A549 (cell line): Measurements from ENCODE around the gene PSAPL1. TPM values are rescaled to one million over a fixed set of nuclear protein-coding genes. Genes with fewer than 3 reads are reported as not detected.

ENCODE experiments used
- ATAC-seq, 2 experiments: fragments of 200-7000 bp in 1 of 2; fragments of >200 bp in 1 of 2; cut with Nextera tagmentation in 1 of 2; cut with Tn5 transposase in 1 of 2; 3 replicates each; pipeline versions ENCODE4 v1.8.0 to v1.9.1; 2018 to 2020; ENCODE audit warnings: mild to moderate bottlenecking in 1 of 2, moderate library complexity in 1 of 2
- CTCF ChIA-PET: fragments of 300-600 bp; sonication (Branson Sonifier 250); formaldehyde crosslinking; extraction: SDS; loops from one replicate; lab custom pipeline; 2021; ENCODE audit warnings: antibody characterized with exemption, inconsistent platforms; lab: Yijun Ruan, JAX
- POLR2A ChIA-PET: fragments of 350-600 bp; formaldehyde crosslinking; extraction: SDS; loops from one replicate; lab custom pipeline; 2021; ENCODE audit warnings: antibody characterized with exemption, inconsistent platforms; lab: Yijun Ruan, JAX
- DNase-seq, 2 experiments: peaks; one replicate each; pipeline versions ENCODE4 v3.0.0 to v3.0.0-alpha.2; 2011 to 2016; ENCODE audit warnings: low read depth in 1 of 2, low spot score in 1 of 2
- FAIRE-seq: peaks from 2 replicates; lab custom pipeline; 2011; peaks lifted over from hg19 to GRCh38; lab: Jason Lieb, UNC
- H3K27ac ChIP-seq, 2 experiments: fragments of >200 bp; sonication (Bioruptor Twin); formaldehyde crosslinking; 3 replicates each; pipeline ENCODE4 v1.5.1; 2016 to 2017
- H3K4me1 ChIP-seq: fragments of >200 bp; sonication (Bioruptor Twin); formaldehyde crosslinking; 3 replicates; pipeline ENCODE4 v1.6.1; 2016
- H3K4me2 ChIP-seq: fragments of >200 bp; sonication (Bioruptor Twin); formaldehyde crosslinking; 3 replicates; pipeline ENCODE4 v1.6.1; 2016
- H3K4me3 ChIP-seq: fragments of >200 bp; sonication (Bioruptor Twin); formaldehyde crosslinking; 3 replicates; pipeline ENCODE4 v1.5.1; 2016
- H3K9me3 ChIP-seq: fragments of >200 bp; sonication (Bioruptor Twin); formaldehyde crosslinking; 3 replicates; pipeline ENCODE4 v1.6.1; 2016
- BHLHE40 ChIP-seq: IDR thresholded peaks from 2 replicates; pipeline ENCODE4 v1.6.1; 2012; ENCODE audit warnings: low read depth, low read length, inconsistent platforms
- CBX8 ChIP-seq: fragments of 200-600 bp; sonication (generic); IDR thresholded peaks from 2 replicates; pipeline ENCODE4 v1.6.1; 2016
- ESRRA ChIP-seq: fragments of 150-350 bp; IDR thresholded peaks from 2 replicates; pipeline ENCODE4 v1.6.1; 2014; ENCODE audit warnings: mild to moderate bottlenecking, low read length, borderline replicate concordance
- FOSB ChIP-seq: fragments of 250-450 bp; sonication (Bioruptor Pico); IDR thresholded peaks from 2 replicates; pipeline ENCODE4 v1.5.0; 2020; ENCODE audit warnings: mild to moderate bottlenecking, moderate library complexity
- GATA3 ChIP-seq: IDR thresholded peaks from 2 replicates; pipeline ENCODE4 v1.6.1; 2012; ENCODE audit warnings: borderline replicate concordance
- HDAC2 ChIP-seq: fragments of 200-600 bp; sonication (generic); IDR thresholded peaks from 2 replicates; pipeline ENCODE4 v1.6.1; 2016
- HEYL ChIP-seq: fragments of 250-450 bp; sonication (Bioruptor Pico); IDR thresholded peaks from 2 replicates; pipeline ENCODE4 v1.8.0; 2021; ENCODE audit warnings: mild to moderate bottlenecking, moderate library complexity
- HOXA7 ChIP-seq: fragments of 250-450 bp; sonication (Bioruptor Pico); IDR thresholded peaks from 2 replicates; pipeline ENCODE4 v1.5.0; 2020; ENCODE audit warnings: mild to moderate bottlenecking, moderate library complexity
- HOXB13 ChIP-seq: fragments of 250-450 bp; sonication (Bioruptor Pico); IDR thresholded peaks from 2 replicates; pipeline ENCODE4 v1.5.0; 2020; ENCODE audit warnings: low read depth, mild to moderate bottlenecking, moderate library complexity
- MAZ ChIP-seq: fragments of 150-350 bp; IDR thresholded peaks from 2 replicates; pipeline ENCODE4 v1.6.1; 2014; ENCODE audit warnings: antibody characterized with exemption, low read depth, low read length, borderline replicate concordance
- PHF8 ChIP-seq: fragments of 200-600 bp; sonication (generic); IDR thresholded peaks from 2 replicates; pipeline ENCODE4 v1.6.1; 2016; ENCODE audit warnings: low read depth, mild to moderate bottlenecking, antibody characterized with exemption, moderate library complexity, borderline replicate concordance
- POLR2A ChIP-seq: IDR thresholded peaks from 2 replicates; pipeline ENCODE4 v1.6.1; 2012; ENCODE audit warnings: mild to moderate bottlenecking, low read length
- RAD21 ChIP-seq, 2 experiments: fragments of >200 bp in 1 of 2; sonication (Bioruptor Twin) in 1 of 2; formaldehyde crosslinking in 1 of 2; IDR thresholded peaks in 1 of 2; conservative IDR thresholded peaks in 1 of 2; 2 replicates in 1 of 2; 3 replicates in 1 of 2; pipeline ENCODE4 v1.6.1; 2012 to 2018; ENCODE audit warnings: inconsistent platforms in 1 of 2
- RNF2 ChIP-seq: fragments of 200-600 bp; sonication (generic); IDR thresholded peaks from 2 replicates; pipeline ENCODE4 v1.6.1; 2016; ENCODE audit warnings: low read depth, mild to moderate bottlenecking, antibody characterized with exemption, moderate library complexity, borderline replicate concordance
- ZSCAN20 ChIP-seq: fragments of 250-450 bp; sonication (Bioruptor Pico); IDR thresholded peaks from 2 replicates; pipeline ENCODE4 v1.8.0; 2022; ENCODE audit warnings: mild to moderate bottlenecking, moderate library complexity
- WGBS: methylation state at CpG from one replicate; pipeline ENCODE4 v1.1.6; 2017; ENCODE audit errors: missing lambda C conversion rate; 5-methylcytosine and 5-hydroxymethylcytosine counted together
- polyA plus RNA-seq, 4 experiments: library from polyadenylated mRNA; depleted of rRNA in 3 of 4; stranded (reverse); fragments of >200 nt; fragmentation: RNase III in 1 of 4; extraction: RNeasy Plus Mini Kit Qiagen cat#74134 plus additional on column Dnase treatment in 1 of 4; gene quantifications; 2 replicates in 3 of 4; 3 replicates in 1 of 4; pipeline ENCODE4 v1.2.3, GENCODE V29; 2011 to 2017
- TF ChIP-seq, protein P1 (sequence below): fragments of 250-450 bp; sonication (Bioruptor Pico); IDR thresholded peaks from 2 replicates; pipeline ENCODE4 v1.5.0; 2021; ENCODE audit warnings: mild to moderate bottlenecking, moderate library complexity, borderline replicate concordance
- TF ChIP-seq, protein P2 (sequence below): fragments of 450-650 bp; IDR thresholded peaks from 2 replicates; pipeline ENCODE4 v1.6.1; 2014; ENCODE audit warnings: antibody characterized with exemption
- TF ChIP-seq, protein P3 (sequence below): fragments of 200-600 bp; sonication (generic); IDR thresholded peaks from 2 replicates; pipeline ENCODE4 v1.6.1; 2016; ENCODE audit warnings: antibody characterized with exemption, mild to moderate bottlenecking, moderate library complexity
- TF ChIP-seq, protein P4 (sequence below): fragments of 150-350 bp; IDR thresholded peaks from 2 replicates; pipeline ENCODE4 v1.6.1; 2014; ENCODE audit warnings: low read depth, mild to moderate bottlenecking, low read length
- TF ChIP-seq, protein P5 (sequence below): IDR thresholded peaks from 2 replicates; pipeline ENCODE4 v1.6.1; 2012
- TF ChIP-seq, protein P6 (sequence below): IDR thresholded peaks from 2 replicates; pipeline ENCODE4 v1.6.1; 2012; ENCODE audit warnings: low read depth, borderline replicate concordance

PSAPL1 gene
- polyA plus RNA-seq, 2 of the 4 experiments (the other 2 are of a cell fraction), result 0.04 to 0.05 TPM

DNA sequence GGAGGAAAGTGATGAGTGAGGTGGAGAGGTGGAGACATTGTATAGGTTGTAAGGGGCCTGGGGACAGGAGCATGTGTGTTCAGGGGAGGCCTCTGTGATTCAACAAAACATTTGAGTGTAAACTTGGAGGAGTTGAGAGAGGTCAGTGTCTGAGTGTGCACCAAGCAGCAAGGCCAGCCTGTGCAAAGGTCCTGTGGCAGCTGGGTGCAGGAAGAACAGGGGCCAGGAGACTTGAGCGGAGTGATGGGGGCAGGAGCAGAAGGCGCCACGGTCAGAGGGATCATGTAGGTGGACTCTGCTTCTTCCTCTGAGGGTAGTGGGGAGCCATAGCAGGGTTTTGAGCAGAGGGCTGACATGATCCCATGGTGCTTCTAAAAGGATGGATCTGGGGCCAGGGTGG lies 9.6 kb upstream of the PSAPL1 start:
- ATAC-seq (no peak), DNase-seq (no peak), FAIRE-seq (no peak)
- H3K4me2 ChIP-seq, result no peak overlapping the region
- WGBS, result 56% methylated on average over 3 of the region's 3 CpGs
- H3K4me1 ChIP-seq, result no peaks in the 10 kb centered on the region
- POLR2A ChIA-PET, result no interaction called here
- H3K9me3 ChIP-seq, result no peaks in the 10 kb centered on the region
- no peak for TF ChIP-seq POLR2A
- TF ChIP-seq, protein P1, sequence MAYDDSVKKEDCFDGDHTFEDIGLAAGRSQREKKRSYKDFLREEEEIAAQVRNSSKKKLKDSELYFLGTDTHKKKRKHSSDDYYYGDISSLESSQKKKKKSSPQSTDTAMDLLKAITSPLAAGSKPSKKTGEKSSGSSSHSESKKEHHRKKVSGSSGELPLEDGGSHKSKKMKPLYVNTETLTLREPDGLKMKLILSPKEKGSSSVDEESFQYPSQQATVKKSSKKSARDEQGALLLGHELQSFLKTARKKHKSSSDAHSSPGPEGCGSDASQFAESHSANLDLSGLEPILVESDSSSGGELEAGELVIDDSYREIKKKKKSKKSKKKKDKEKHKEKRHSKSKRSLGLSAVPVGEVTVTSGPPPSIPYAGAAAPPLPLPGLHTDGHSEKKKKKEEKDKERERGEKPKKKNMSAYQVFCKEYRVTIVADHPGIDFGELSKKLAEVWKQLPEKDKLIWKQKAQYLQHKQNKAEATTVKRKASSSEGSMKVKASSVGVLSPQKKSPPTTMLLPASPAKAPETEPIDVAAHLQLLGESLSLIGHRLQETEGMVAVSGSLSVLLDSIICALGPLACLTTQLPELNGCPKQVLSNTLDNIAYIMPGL, result no peak
- TF ChIP-seq, protein P2, sequence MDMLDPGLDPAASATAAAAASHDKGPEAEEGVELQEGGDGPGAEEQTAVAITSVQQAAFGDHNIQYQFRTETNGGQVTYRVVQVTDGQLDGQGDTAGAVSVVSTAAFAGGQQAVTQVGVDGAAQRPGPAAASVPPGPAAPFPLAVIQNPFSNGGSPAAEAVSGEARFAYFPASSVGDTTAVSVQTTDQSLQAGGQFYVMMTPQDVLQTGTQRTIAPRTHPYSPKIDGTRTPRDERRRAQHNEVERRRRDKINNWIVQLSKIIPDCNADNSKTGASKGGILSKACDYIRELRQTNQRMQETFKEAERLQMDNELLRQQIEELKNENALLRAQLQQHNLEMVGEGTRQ, result no peak
- TF ChIP-seq, protein P3, sequence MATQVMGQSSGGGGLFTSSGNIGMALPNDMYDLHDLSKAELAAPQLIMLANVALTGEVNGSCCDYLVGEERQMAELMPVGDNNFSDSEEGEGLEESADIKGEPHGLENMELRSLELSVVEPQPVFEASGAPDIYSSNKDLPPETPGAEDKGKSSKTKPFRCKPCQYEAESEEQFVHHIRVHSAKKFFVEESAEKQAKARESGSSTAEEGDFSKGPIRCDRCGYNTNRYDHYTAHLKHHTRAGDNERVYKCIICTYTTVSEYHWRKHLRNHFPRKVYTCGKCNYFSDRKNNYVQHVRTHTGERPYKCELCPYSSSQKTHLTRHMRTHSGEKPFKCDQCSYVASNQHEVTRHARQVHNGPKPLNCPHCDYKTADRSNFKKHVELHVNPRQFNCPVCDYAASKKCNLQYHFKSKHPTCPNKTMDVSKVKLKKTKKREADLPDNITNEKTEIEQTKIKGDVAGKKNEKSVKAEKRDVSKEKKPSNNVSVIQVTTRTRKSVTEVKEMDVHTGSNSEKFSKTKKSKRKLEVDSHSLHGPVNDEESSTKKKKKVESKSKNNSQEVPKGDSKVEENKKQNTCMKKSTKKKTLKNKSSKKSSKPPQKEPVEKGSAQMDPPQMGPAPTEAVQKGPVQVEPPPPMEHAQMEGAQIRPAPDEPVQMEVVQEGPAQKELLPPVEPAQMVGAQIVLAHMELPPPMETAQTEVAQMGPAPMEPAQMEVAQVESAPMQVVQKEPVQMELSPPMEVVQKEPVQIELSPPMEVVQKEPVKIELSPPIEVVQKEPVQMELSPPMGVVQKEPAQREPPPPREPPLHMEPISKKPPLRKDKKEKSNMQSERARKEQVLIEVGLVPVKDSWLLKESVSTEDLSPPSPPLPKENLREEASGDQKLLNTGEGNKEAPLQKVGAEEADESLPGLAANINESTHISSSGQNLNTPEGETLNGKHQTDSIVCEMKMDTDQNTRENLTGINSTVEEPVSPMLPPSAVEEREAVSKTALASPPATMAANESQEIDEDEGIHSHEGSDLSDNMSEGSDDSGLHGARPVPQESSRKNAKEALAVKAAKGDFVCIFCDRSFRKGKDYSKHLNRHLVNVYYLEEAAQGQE, result no peak
- H3K4me3 ChIP-seq, result no peak overlapping the region
- CTCF ChIA-PET, result no interaction called here
- no peak overlapping the region for H3K27ac ChIP-seq

DNA sequence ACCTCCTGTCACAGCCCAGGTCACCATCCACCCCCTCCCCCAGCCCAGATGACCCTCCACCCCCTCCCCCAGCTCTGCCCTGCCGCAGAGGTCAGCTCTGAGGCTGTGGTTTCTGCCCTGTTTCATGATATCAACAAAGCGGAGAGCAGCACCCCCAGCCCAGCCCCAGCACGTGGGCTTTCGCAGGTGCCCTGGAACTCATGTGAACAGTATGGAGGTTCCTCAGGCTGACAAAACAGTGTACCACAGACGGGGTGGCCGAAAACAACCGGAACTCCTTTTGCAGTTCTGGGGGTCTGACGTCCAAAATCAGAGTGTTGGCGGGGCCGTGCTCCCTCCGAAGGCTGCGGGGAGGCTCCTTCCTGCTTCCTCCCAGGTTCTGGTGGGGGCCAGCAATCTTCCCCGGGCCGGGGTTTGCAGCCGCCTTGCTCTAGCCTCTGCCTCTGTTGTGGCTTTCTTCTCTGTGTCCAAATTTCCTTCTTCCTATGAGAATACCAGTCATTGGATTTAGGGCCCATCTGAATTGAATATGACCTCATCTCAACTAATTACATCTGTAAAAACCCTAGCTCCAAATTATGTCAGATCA lies 7.9 kb upstream of the PSAPL1 start:
- TF ChIP-seq HOXA7 (CRISPR knock-in tag) (no peak), HEYL (CRISPR knock-in tag) (no peak), ZSCAN20 (no peak), RNF2 (no peak), ESRRA (no peak), HOXB13 (CRISPR knock-in tag) (no peak), BHLHE40 (no peak), CBX8 (no peak), GATA3 (no peak), HDAC2 (no peak), FOSB (no peak), MAZ (no peak), RAD21 (conservative IDR thresholded peaks at IDR 0.05 in 1 of 2, IDR thresholded peaks at IDR 0.05 in 1 of 2) (no peak), PHF8 (no peak)
- TF ChIP-seq, protein P4, sequence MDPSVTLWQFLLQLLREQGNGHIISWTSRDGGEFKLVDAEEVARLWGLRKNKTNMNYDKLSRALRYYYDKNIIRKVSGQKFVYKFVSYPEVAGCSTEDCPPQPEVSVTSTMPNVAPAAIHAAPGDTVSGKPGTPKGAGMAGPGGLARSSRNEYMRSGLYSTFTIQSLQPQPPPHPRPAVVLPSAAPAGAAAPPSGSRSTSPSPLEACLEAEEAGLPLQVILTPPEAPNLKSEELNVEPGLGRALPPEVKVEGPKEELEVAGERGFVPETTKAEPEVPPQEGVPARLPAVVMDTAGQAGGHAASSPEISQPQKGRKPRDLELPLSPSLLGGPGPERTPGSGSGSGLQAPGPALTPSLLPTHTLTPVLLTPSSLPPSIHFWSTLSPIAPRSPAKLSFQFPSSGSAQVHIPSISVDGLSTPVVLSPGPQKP, result no peak
- TF ChIP-seq, protein P2, result no peak
- TF ChIP-seq, protein P1, result no peak
- TF ChIP-seq, protein P5, sequence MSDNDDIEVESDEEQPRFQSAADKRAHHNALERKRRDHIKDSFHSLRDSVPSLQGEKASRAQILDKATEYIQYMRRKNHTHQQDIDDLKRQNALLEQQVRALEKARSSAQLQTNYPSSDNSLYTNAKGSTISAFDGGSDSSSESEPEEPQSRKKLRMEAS, result no peak
- TF ChIP-seq, protein P6, sequence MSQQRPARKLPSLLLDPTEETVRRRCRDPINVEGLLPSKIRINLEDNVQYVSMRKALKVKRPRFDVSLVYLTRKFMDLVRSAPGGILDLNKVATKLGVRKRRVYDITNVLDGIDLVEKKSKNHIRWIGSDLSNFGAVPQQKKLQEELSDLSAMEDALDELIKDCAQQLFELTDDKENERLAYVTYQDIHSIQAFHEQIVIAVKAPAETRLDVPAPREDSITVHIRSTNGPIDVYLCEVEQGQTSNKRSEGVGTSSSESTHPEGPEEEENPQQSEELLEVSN, result no peak
- no peak for ATAC-seq
- 80% methylated on average over 8 of the region's 15 CpGs for WGBS
- DNase-seq, result no peak
- POLR2A ChIA-PET, result no interaction called here
- H3K4me1 ChIP-seq, result no peaks in the 10 kb centered on the region
- no peak for FAIRE-seq
- H3K9me3 ChIP-seq, result no peaks in the 10 kb centered on the region
- CTCF ChIA-PET, result no interaction called here
- no peak overlapping the region for H3K4me2 ChIP-seq
- H3K4me3 ChIP-seq, result no peak overlapping the region
- no peak overlapping the region for H3K27ac ChIP-seq
